Tibial nerve (tissue), 4 donors: ENCODE measurements around the gene CDC16. TPM values are rescaled to one million over a fixed set of nuclear protein-coding genes. Genes with fewer than 3 reads are reported as not detected.
"Not testable (repeated sequence)": the region's sequence is repeated elsewhere in the genome, so short reads cannot be mapped to it uniquely, and the experiment has no call there.

ENCODE experiments used
- DNase-seq, 2 donors: peaks; one replicate each; pipeline ENCODE4 v3.0.0-alpha.2; 2019; ENCODE audit warnings: low spot score in 2 of 2
- H3K27ac ChIP-seq, 4 donors: fragments of 200-600 bp; sonication (generic) in 3 of 4; one replicate each; pipeline ENCODE4 v1.5.1; 2017 to 2019; ENCODE audit warnings: mild to moderate bottlenecking in 1 of 4
- H3K27me3 ChIP-seq, 2 donors: fragments of 200-600 bp; sonication (generic) in 1 of 2; one replicate each; pipeline versions ENCODE4 v1.5.1 to v1.6.0; 2017 to 2019
- H3K36me3 ChIP-seq, 3 donors: fragments of 200-600 bp; sonication (generic); one replicate each; pipeline ENCODE4 v1.5.1; 2018 to 2019
- H3K4me1 ChIP-seq, 4 donors: fragments of 200-600 bp; sonication (generic) in 3 of 4; one replicate each; pipeline ENCODE4 v1.5.1; 2017 to 2019
- H3K4me3 ChIP-seq, 4 donors: fragments of 200-600 bp; sonication (generic) in 3 of 4; one replicate each; pipeline ENCODE4 v1.5.1; 2017 to 2019; ENCODE audit warnings: mild to moderate bottlenecking in 1 of 4, moderate library complexity in 1 of 4
- H3K9me3 ChIP-seq, 4 donors: fragments of 200-600 bp; sonication (generic) in 3 of 4; one replicate each; pipeline ENCODE4 v1.5.1; 2017 to 2019
- EP300 ChIP-seq, 2 donors: sonication (generic); formaldehyde crosslinking; IDR thresholded peaks; one replicate each; pipeline ENCODE4 v1.6.1; 2017; ENCODE audit warnings: antibody characterized with exemption in 2 of 2, mild to moderate bottlenecking in 1 of 2
- POLR2A ChIP-seq, 2 donors: fragments of 450-650 bp; IDR thresholded peaks; one replicate each; pipeline ENCODE4 v1.6.1; 2017; ENCODE audit warnings: antibody characterized with exemption in 2 of 2, mild to moderate bottlenecking in 2 of 2, moderate library complexity in 2 of 2
- WGBS, 2 donors: methylation state at CpG; one replicate each; pipeline ENCODE4 v1.1.5; 2018; 5-methylcytosine and 5-hydroxymethylcytosine counted together
- total RNA-seq, 4 donors: library from RNA; depleted of rRNA; stranded (reverse); fragments of >200 nt; gene quantifications; one replicate each; pipeline ENCODE4 v1.1.0, GENCODE V29; 2016
- TF ChIP-seq, protein P1 (sequence below), 5 experiments: fragments of 200-600 bp in 3 of 5; fragments of 450-650 bp in 2 of 5; sonication (generic) in 3 of 5; IDR thresholded peaks; one replicate each; pipeline ENCODE4 v1.5.1; 2016 to 2019; ENCODE audit warnings: antibody characterized with exemption in 5 of 5, mild to moderate bottlenecking in 3 of 5, moderate library complexity in 2 of 5

CDC16 gene
- total RNA-seq, 4 donors from 2014 or later = 43.9 to 87.0 (median 70.2) TPM

DNA sequence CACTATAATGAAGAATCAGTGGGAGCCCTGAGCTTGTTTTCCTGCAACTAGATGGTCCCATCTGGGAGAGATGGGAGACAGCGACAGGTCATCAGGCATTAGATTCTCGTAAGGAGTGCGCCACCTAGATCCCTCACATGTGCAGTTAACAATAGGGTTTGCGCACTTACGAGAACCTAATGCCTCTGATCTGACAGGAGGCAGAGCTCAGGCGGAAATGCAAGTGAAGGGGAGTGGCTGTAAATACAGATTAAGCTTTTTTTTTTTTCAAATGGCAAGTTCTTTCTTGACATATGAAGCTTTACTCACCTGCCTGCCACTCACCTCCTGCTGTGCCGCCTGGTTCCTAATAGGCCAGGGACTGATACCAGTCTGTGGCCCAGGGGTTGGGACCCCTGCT, 14.4 kb downstream of the CDC16 start:
- no peaks in the 10 kb centered on the region for H3K9me3 ChIP-seq
- no peaks in the 10 kb centered on the region for H3K4me1 ChIP-seq
- TF ChIP-seq, protein P1, sequence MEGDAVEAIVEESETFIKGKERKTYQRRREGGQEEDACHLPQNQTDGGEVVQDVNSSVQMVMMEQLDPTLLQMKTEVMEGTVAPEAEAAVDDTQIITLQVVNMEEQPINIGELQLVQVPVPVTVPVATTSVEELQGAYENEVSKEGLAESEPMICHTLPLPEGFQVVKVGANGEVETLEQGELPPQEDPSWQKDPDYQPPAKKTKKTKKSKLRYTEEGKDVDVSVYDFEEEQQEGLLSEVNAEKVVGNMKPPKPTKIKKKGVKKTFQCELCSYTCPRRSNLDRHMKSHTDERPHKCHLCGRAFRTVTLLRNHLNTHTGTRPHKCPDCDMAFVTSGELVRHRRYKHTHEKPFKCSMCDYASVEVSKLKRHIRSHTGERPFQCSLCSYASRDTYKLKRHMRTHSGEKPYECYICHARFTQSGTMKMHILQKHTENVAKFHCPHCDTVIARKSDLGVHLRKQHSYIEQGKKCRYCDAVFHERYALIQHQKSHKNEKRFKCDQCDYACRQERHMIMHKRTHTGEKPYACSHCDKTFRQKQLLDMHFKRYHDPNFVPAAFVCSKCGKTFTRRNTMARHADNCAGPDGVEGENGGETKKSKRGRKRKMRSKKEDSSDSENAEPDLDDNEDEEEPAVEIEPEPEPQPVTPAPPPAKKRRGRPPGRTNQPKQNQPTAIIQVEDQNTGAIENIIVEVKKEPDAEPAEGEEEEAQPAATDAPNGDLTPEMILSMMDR (IDR thresholded peaks at IDR 0.05) = no peak
- TF ChIP-seq POLR2A (IDR thresholded peaks at IDR 0.05) = no peak
- no peak for TF ChIP-seq EP300 (IDR thresholded peaks at IDR 0.05)
- peaks cover 3 to 98% (median 24%) of the 10 kb centered on the region in 3 donors for H3K36me3 ChIP-seq
- 92 to 93% methylated on average over 7 of the region's 7 CpGs for WGBS, 2 donors
- DNase-seq = no peak
- no peak overlapping the region for H3K4me3 ChIP-seq
- no peaks in the 10 kb centered on the region for H3K27me3 ChIP-seq
- no peak overlapping the region for H3K27ac ChIP-seq

DNA sequence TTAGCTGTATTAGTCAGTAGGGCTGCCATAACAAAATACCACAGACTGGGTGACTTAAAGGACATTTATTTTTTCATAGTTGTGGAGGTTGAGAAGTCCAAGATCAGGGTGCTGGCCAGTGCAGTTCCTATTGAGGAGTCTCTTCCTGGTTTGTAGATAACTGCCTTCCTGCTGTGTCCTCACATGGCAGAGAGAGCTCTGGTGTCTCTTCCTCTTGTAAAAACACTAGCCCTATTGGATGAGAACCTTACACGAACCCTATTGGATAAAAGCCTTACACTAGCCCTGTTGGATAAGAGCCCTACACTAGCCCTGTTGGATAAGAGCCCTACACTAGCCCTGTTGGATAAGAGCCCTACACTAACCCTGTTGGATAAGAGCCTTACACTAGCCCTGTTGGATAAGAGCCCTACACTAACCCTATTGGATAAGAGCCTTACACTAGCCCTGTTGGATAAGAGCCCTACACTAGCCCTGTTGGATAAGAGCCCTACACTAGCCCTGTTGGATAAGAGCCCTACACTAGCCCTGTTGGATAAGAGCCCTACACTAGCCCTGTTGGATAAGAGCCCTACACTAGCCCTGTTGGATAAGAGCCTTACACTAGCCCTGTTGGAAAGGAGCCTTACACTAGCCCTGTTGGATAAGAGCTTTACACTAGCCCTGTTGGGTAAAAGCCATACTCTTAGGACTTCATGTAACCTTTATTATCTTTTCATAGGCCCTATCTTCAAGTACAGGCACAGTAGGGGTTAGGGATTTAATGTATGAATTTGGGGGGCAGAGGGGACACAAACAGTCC, 17.1 kb downstream of the CDC16 start:
- not testable (repeated sequence) for H3K4me3 ChIP-seq, H3K4me1 ChIP-seq, H3K9me3 ChIP-seq, H3K27ac ChIP-seq, H3K27me3 ChIP-seq, DNase-seq
- WGBS, 2 donors = 87 to 95% methylated on average over 1 of the region's 1 CpG
- H3K36me3 ChIP-seq = peaks cover 3 to 95% (median 26%) of the 10 kb centered on the region in 3 donors

- no peaks in the 10 kb centered on the region for H3K27me3 ChIP-seq
- no peak overlapping the region for H3K27ac ChIP-seq
- H3K4me3 ChIP-seq = no peak overlapping the region
- no peaks in the 10 kb centered on the region for H3K4me1 ChIP-seq
- peaks cover 3 to 95% (median 36%) of the 10 kb centered on the region in 3 donors for H3K36me3 ChIP-seq
- 68 to 85% methylated on average over 1 of the region's 1 CpG for WGBS, 2 donors
- no peaks in the 10 kb centered on the region for H3K9me3 ChIP-seq
- no peak for DNase-seq
- TF ChIP-seq POLR2A (IDR thresholded peaks at IDR 0.05) = no peak
- TF ChIP-seq EP300 (IDR thresholded peaks at IDR 0.05) = no peak
- TF ChIP-seq, protein P1 (IDR thresholded peaks at IDR 0.05) = no peak
Measured at GRCh38 chr13:114256547-114256946, 21.9 kb downstream of the CDC16 start.

GRCh38 chr13:114257014-114257413, 22.3 kb downstream of the CDC16 start:
- 87 to 93% methylated on average over 4 of the region's 4 CpGs for WGBS, 2 donors
- Histone ChIP-seq H3K9me3 (no peaks in the 10 kb centered on the region), H3K36me3 (peaks cover 3 to 94% (median 33%) of the 10 kb centered on the region in 3 donors), H3K27ac (no peak overlapping the region), H3K4me1 (no peaks in the 10 kb centered on the region), H3K27me3 (no peaks in the 10 kb centered on the region), H3K4me3 (no peak overlapping the region)
- no peak for DNase-seq
- TF ChIP-seq EP300 (IDR thresholded peaks at IDR 0.05) = no peak
- TF ChIP-seq, protein P1 (IDR thresholded peaks at IDR 0.05) = no peak
- TF ChIP-seq POLR2A (IDR thresholded peaks at IDR 0.05) = no peak

GRCh38 chr13:114258589-114258988, 23.9 kb downstream of the CDC16 start:
- DNase-seq = no peak
- Histone ChIP-seq H3K27ac (no peak overlapping the region), H3K36me3 (peaks cover under 1 to 92% (median 40%) of the 10 kb centered on the region in 3 donors), H3K4me3 (no peak overlapping the region), H3K4me1 (no peaks in the 10 kb centered on the region), H3K27me3 (no peaks in the 10 kb centered on the region), H3K9me3 (no peaks in the 10 kb centered on the region)
- 88 to 90% methylated on average over 8 of the region's 8 CpGs for WGBS, 2 donors
- no peak for TF ChIP-seq EP300 (IDR thresholded peaks at IDR 0.05)
- no peak for TF ChIP-seq POLR2A (IDR thresholded peaks at IDR 0.05)
- TF ChIP-seq, protein P1 (IDR thresholded peaks at IDR 0.05) = no peak
